Gastroesophageal sphincter (tissue), 4 donors: ENCODE measurements around the gene C6orf58. TPM values are rescaled to one million over a fixed set of nuclear protein-coding genes. Genes with fewer than 3 reads are reported as not detected.

Experiments
- ATAC-seq: fragments of 150-250 bp; one replicate; pipeline ENCODE4 v1.9.1; 2016; ENCODE audit warnings: mild to moderate bottlenecking, moderate library complexity
- H3K27ac ChIP-seq, 4 donors: fragments of 200-600 bp; sonication (generic) in 3 of 4; 1 replicate in 3 of 4; 2 replicates in 1 of 4; pipeline ENCODE4 v1.5.1; 2016 to 2019
- H3K27me3 ChIP-seq: fragments of 200-600 bp; sonication (generic); one replicate; pipeline ENCODE4 v1.5.1; 2019
- H3K36me3 ChIP-seq, 2 donors: fragments of 200-600 bp; sonication (generic); one replicate each; pipeline ENCODE4 v1.5.1; 2019; ENCODE audit warnings: control low read depth in 1 of 2
- H3K4me1 ChIP-seq, 3 donors: fragments of 200-600 bp; sonication (generic); 1 replicate in 2 of 3; 2 replicates in 1 of 3; pipeline ENCODE4 v1.5.1; 2016 to 2019; ENCODE audit warnings: control low read depth in 2 of 3
- H3K4me3 ChIP-seq, 2 donors: fragments of 200-600 bp; sonication (generic); one replicate each; pipeline ENCODE4 v1.5.1; 2019; ENCODE audit warnings: mild to moderate bottlenecking in 1 of 2, moderate library complexity in 1 of 2
- H3K9me3 ChIP-seq, 3 donors: fragments of 200-600 bp; sonication (generic); one replicate each; pipeline ENCODE4 v1.5.1; 2017 to 2019; ENCODE audit warnings: control low read depth in 2 of 3
- CTCF ChIP-seq, 4 experiments: fragments of 200-600 bp in 2 of 4; fragments of 450-650 bp in 2 of 4; sonication (generic) in 1 of 4; IDR thresholded peaks; one replicate each; pipeline ENCODE4 v1.5.1; 2017 to 2019; ENCODE audit warnings: antibody characterized with exemption in 4 of 4, mild to moderate bottlenecking in 2 of 4, moderate library complexity in 2 of 4
- EP300 ChIP-seq: sonication (generic); formaldehyde crosslinking; IDR thresholded peaks from one replicate; pipeline ENCODE4 v1.6.1; 2017; ENCODE audit warnings: antibody characterized with exemption, mild to moderate bottlenecking
- POLR2A ChIP-seq, 2 donors: fragments of 450-650 bp; IDR thresholded peaks; one replicate each; pipeline ENCODE4 v1.6.1; 2017; ENCODE audit warnings: antibody characterized with exemption in 2 of 2, mild to moderate bottlenecking in 2 of 2, moderate library complexity in 1 of 2
- POLR2AphosphoS5 ChIP-seq: sonication (generic); formaldehyde crosslinking; IDR thresholded peaks from one replicate; pipeline ENCODE4 v1.6.1; 2017; ENCODE audit warnings: antibody characterized with exemption
- WGBS, 2 donors: methylation state at CpG; one replicate each; pipeline ENCODE4 v1.1.5; 2018; ENCODE audit warnings: low coverage in 1 of 2; 5-methylcytosine and 5-hydroxymethylcytosine counted together
- total RNA-seq, 4 donors: library from RNA; depleted of rRNA; stranded (reverse); fragments of >200 nt; gene quantifications; one replicate each; pipeline ENCODE4 v1.1.0, GENCODE V29; 2016

Gene C6orf58
- total RNA-seq, 4 donors from 2014 or later, result not detected

DNA sequence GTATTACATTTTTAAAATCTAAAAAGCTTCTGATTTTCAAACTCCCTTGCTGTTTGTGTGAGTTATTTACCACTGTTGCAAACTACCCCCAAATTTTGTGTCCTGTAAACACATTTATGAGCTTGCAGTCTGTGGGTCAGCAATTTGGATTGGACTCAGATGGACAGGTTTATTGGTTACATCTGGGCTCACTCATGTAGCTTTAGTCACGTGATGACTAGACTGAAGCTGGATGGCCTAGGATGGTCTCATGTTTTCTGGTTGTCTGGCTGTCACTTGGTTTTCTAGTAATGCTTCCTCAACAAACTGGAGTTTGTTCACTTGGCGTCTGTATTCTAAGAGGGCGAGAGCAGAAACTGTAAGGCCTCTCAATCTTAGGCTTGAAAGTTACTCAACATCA is 12.2 kb upstream of the C6orf58 start:
- 81 to 94% methylated on average over 2 to 3 of the region's 3 CpGs for WGBS, 2 donors
- ATAC-seq, result no peak
- Histone ChIP-seq H3K9me3 (no peaks in the 10 kb centered on the region), H3K27me3 (no peaks in the 10 kb centered on the region), H3K4me3 (no peak overlapping the region), H3K4me1 (no peaks in the 10 kb centered on the region), H3K27ac (no peak overlapping the region), H3K36me3 (no peaks in the 10 kb centered on the region)
- no peak for TF ChIP-seq EP300
- no peak for TF ChIP-seq CTCF (IDR thresholded peaks at IDR 0.05)
- TF ChIP-seq POLR2A (IDR thresholded peaks at IDR 0.05), result no peak
- TF ChIP-seq POLR2AphosphoS5, result no peak

- H3K27ac ChIP-seq, result no peak overlapping the region
- no peaks in the 10 kb centered on the region for H3K27me3 ChIP-seq
- no peak overlapping the region for H3K4me3 ChIP-seq
- no peaks in the 10 kb centered on the region for H3K36me3 ChIP-seq
- H3K9me3 ChIP-seq, result no peaks in the 10 kb centered on the region
- H3K4me1 ChIP-seq, result no peaks in the 10 kb centered on the region
- TF ChIP-seq POLR2A (IDR thresholded peaks at IDR 0.05) (no peak), EP300 (no peak), POLR2AphosphoS5 (no peak), CTCF (IDR thresholded peaks at IDR 0.05) (no peak)
- no peak for ATAC-seq
Measured at GRCh38 chr6:127566119-127566518, 10.9 kb upstream of the C6orf58 start.

DNA sequence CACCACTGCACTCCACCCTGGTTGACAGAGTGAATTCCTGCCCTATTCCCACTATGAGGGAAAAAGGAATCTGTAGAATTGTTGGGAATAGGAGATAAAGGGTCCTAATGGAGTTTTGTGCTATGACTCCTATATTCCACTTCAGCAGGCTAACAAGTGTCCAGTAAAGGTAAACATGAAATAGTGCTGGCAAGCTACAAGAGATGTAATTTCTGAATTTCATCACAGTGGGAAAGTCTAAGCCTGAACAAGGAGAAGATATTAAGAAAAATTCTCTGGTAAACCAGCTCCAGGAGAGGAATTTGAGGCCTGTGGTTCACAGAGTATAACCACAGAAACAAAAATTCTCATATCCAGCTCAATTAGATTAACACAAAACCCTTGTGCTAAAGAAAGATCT is 10.3 kb upstream of the C6orf58 start:
- ATAC-seq, result no peak
- H3K4me1 ChIP-seq, result no peaks in the 10 kb centered on the region
- no peaks in the 10 kb centered on the region for H3K9me3 ChIP-seq
- H3K27ac ChIP-seq, result no peak overlapping the region
- H3K36me3 ChIP-seq, result no peaks in the 10 kb centered on the region
- H3K27me3 ChIP-seq, result no peaks in the 10 kb centered on the region
- H3K4me3 ChIP-seq, result no peak overlapping the region
- TF ChIP-seq POLR2A (IDR thresholded peaks at IDR 0.05), result no peak
- TF ChIP-seq POLR2AphosphoS5, result no peak
- TF ChIP-seq CTCF (IDR thresholded peaks at IDR 0.05), result no peak
- TF ChIP-seq EP300, result no peak

- no peaks in the 10 kb centered on the region for H3K9me3 ChIP-seq
- no peaks in the 10 kb centered on the region for H3K27me3 ChIP-seq
- WGBS, 2 donors, result 68 to 70% methylated on average over 2 of the region's 2 CpGs
- H3K36me3 ChIP-seq, result no peaks in the 10 kb centered on the region
- H3K27ac ChIP-seq, result no peak overlapping the region
- H3K4me1 ChIP-seq, result no peaks in the 10 kb centered on the region
- no peak for TF ChIP-seq EP300
- no peak for TF ChIP-seq POLR2AphosphoS5
- no peak for TF ChIP-seq POLR2A (IDR thresholded peaks at IDR 0.05)
- TF ChIP-seq CTCF (IDR thresholded peaks at IDR 0.05), result no peak
- no peak for ATAC-seq
- no peak overlapping the region for H3K4me3 ChIP-seq
Measured at GRCh38 chr6:127567476-127567875, 9.5 kb upstream of the C6orf58 start.

DNA sequence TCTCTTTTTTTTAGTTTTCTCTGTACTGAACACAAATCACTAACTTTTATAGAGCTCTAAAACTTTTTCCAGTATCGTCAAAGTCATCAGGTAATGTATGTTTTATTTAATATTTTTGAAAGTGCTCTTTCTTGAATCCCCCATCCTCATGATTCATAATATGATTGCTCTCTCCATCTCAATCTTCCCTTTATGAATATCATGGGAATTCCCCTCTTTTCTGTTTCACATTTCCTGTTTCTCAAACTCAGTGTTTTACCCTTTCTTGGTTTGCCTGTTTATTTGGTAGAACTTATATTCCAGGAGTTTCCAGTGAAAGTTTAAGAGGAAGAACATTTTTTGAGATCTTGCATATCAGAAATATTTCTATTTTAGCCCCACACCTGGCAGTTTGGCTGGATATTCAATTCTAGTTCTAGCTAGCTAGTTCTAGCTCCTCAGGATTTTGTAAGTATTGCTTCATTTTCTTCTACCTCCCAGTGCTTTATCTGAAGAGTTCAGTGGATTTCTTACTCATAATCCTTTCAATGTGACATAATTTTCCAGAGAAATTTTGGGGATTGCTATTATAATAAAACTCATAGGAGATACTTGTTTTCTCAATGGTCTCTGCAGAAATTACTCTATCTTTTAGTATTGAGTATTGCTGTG is 6.1 kb upstream of the C6orf58 start:
- no peak overlapping the region for H3K4me3 ChIP-seq
- H3K27me3 ChIP-seq, result no peaks in the 10 kb centered on the region
- no peak for ATAC-seq
- TF ChIP-seq CTCF (IDR thresholded peaks at IDR 0.05), result no peak
- TF ChIP-seq POLR2A (IDR thresholded peaks at IDR 0.05), result no peak
- TF ChIP-seq POLR2AphosphoS5, result no peak
- TF ChIP-seq EP300, result no peak
- no peaks in the 10 kb centered on the region for H3K4me1 ChIP-seq
- H3K9me3 ChIP-seq, result no peaks in the 10 kb centered on the region
- H3K36me3 ChIP-seq, result no peaks in the 10 kb centered on the region
- no peak overlapping the region for H3K27ac ChIP-seq
- 75 to 86% methylated on average over 1 of the region's 1 CpG for WGBS, 2 donors
